DOHH2 (cell line): ENCODE results near the gene BMX.

Experiments used
- CTCF ChIP-seq: fragments of 200-600 bp; sonication (generic); IDR thresholded peaks from one replicate; pipeline ENCODE4 v1.5.1; 2014; ENCODE audit warnings: antibody characterized with exemption, mild to moderate bottlenecking, low read depth, low read length; ENCODE audit not compliant: poor library complexity, severe bottlenecking
- EZH2phosphoT487 ChIP-seq: fragments of 200-600 bp; sonication (generic); IDR thresholded peaks from 2 replicates; pipeline ENCODE4 v1.6.1; 2017; ENCODE audit warnings: borderline replicate concordance, mild to moderate bottlenecking, antibody characterized with exemption, low read length, moderate library complexity, mixed read lengths

- TF ChIP-seq CTCF (no peak), EZH2phosphoT487 (no peak)
Observed at GRCh38 chrX:15549189-15550012, 48.8 kb downstream of the BMX start.
